ENCODE data around the gene GORASP1. TPM values are rescaled to one million over a fixed set of nuclear protein-coding genes. Genes with fewer than 3 reads are reported as not detected.

Gene GORASP1
- total and polyA plus RNA-seq, 2 of the 8 experiments (the other 6 are each of a cell fraction or from before 2014, with no cell fraction given) = 33.4 to 33.5 TPM

- TF ChIP-seq NRF1 (IDR thresholded peaks at IDR 0.05; ENCODE audit: low read depth, low read length) (no peak), USF2 (IDR thresholded peaks at IDR 0.05; ENCODE audit: low read length) (no peak), EZH2 (IDR thresholded peaks at IDR 0.05; ENCODE audit: low read depth, low read length, severe bottlenecking) (no peak), POLR2AphosphoS5 (IDR thresholded peaks at IDR 0.05; ENCODE audit: low read depth, low read length) (no peak), CREB1 (IDR thresholded peaks at IDR 0.05) (no peak)
- TF ChIP-seq, protein P1, sequence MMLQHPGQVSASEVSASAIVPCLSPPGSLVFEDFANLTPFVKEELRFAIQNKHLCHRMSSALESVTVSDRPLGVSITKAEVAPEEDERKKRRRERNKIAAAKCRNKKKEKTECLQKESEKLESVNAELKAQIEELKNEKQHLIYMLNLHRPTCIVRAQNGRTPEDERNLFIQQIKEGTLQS (IDR thresholded peaks at IDR 0.05; ENCODE audit: insufficient read depth, low read depth, low read length) = no peak
Observed at GRCh38 chr3:39147711-39148434, 40.4 kb upstream of the GORASP1 start (continued).

Data from H1 (cell line).